M059J (cell line): ENCODE data around the gene MID2. TPM values are rescaled to one million over a fixed set of nuclear protein-coding genes. Genes with fewer than 3 reads are reported as not detected.
A peak's percentile ranks its signal among the peaks of the same experiment; 100 is the strongest.
"Not testable (repeated sequence)": the region's sequence is repeated elsewhere in the genome, so short reads cannot be mapped to it uniquely, and the experiment has no call there.

Source experiments
- DNase-seq: peaks from one replicate; pipeline ENCODE4 v3.0.0-alpha.2; 2012; ENCODE audit warnings: low read depth
- total RNA-seq: library from RNA; depleted of rRNA; stranded (reverse); fragments of >200 nt; shearing (Covaris generic); gene quantifications from 2 replicates; pipeline ENCODE4 v1.2.3, GENCODE V29; 2014

The MID2 gene
- total RNA-seq, 1 experiment from 2014 or later: 9.7 TPM

- DNase-seq: no peak
Observed at GRCh38 chrX:107840971-107841370, 15.3 kb downstream of the MID2 start.

- DNase-seq: no peak
Observed at GRCh38 chrX:107842715-107843400, 17.2 kb downstream of the MID2 start.

GRCh38 chrX:107845625-107846024 is 20.0 kb downstream of the MID2 start:
- no peak for DNase-seq

- DNase-seq: no peak
Observed at GRCh38 chrX:107848591-107848990, 22.9 kb downstream of the MID2 start.

- DNase-seq: peak; percentile 22
Observed at GRCh38 chrX:107849747-107850421, 24.2 kb downstream of the MID2 start.

- no peak for DNase-seq
Observed at GRCh38 chrX:107850422-107850765, 24.7 kb downstream of the MID2 start.

GRCh38 chrX:107851215-107851614 is 25.5 kb downstream of the MID2 start:
- peak; percentile 13 for DNase-seq

GRCh38 chrX:107851665-107852064 is 26.0 kb downstream of the MID2 start:
- DNase-seq: not testable (repeated sequence)

GRCh38 chrX:107856289-107856688 is 30.6 kb downstream of the MID2 start:
- DNase-seq: no peak

GRCh38 chrX:107857041-107857440 is 31.4 kb downstream of the MID2 start:
- DNase-seq: not testable (repeated sequence)

GRCh38 chrX:107857837-107858236 is 32.2 kb downstream of the MID2 start:
- DNase-seq: no peak

- DNase-seq: no peak
Observed at GRCh38 chrX:107861056-107861455, 35.4 kb downstream of the MID2 start.

- no peak for DNase-seq
Observed at GRCh38 chrX:107871136-107871535, 45.5 kb downstream of the MID2 start.

- DNase-seq: no peak
Observed at GRCh38 chrX:107878106-107878505, 52.4 kb downstream of the MID2 start.

- DNase-seq: peak; percentile 9
Observed at GRCh38 chrX:107880054-107880610, 54.5 kb downstream of the MID2 start.

GRCh38 chrX:107894038-107894437 is 68.4 kb downstream of the MID2 start:
- peak; percentile 58 for DNase-seq

GRCh38 chrX:107902721-107903120 is 77.1 kb downstream of the MID2 start:
- DNase-seq: no peak

- no peak for DNase-seq
Observed at GRCh38 chrX:107905366-107905765, 79.7 kb downstream of the MID2 start.

- DNase-seq: no peak
Observed at GRCh38 chrX:107924136-107924746, 98.6 kb downstream of the MID2 start.

- DNase-seq: no peak
Observed at GRCh38 chrX:107934262-107934661, 108.6 kb downstream of the MID2 start.

GRCh38 chrX:107935200-107935599 is 109.5 kb downstream of the MID2 start:
- peak; percentile 27 for DNase-seq

GRCh38 chrX:107935664-107936433 is 110.2 kb downstream of the MID2 start:
- DNase-seq: peak; percentile 11
